CD4-positive, alpha-beta T cell treated with Interleukin-4 for 1 hour (primary cell): ENCODE measurements around the gene NRG2.

Source experiments
- DNase-seq, 2 donors: peaks; one replicate each; pipeline ENCODE4 v3.0.0-alpha.2; 2020 to 2022

Gene NRG2

DNA sequence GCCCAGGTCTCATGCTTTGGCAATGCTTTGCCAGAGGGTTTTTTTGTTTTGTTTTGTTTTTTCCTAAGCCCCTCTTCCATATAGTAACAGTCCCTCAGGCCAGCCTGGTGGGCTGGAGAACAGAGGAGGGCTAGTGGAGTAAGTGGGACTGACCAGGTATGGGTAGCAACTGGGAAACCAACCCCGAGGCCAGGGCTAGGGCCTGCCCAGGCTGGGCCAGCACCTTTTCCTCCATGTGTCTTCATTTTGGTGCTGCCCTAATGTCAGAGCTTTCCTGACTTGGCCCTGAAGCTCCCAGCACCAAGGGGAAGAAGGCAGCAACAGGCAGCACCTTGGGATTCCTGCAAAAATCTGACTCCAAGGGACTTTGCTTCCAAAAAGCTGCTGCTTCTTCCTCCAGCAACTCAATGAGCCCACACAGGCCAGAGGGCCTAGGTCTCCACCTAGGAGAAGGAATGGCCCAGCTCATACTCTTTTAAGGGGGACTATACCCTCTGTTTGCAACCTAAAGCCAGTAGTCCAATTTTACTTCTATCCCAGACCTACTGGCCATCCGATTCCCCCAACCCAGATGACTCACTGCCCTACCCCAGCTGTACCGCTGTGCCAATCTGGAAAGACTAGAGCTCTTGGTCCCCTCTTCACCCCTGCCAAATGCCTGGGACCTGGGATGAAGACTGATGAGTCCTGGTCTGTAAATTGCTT is 142.4 kb downstream of the NRG2 start:
- no peak for DNase-seq

DNA sequence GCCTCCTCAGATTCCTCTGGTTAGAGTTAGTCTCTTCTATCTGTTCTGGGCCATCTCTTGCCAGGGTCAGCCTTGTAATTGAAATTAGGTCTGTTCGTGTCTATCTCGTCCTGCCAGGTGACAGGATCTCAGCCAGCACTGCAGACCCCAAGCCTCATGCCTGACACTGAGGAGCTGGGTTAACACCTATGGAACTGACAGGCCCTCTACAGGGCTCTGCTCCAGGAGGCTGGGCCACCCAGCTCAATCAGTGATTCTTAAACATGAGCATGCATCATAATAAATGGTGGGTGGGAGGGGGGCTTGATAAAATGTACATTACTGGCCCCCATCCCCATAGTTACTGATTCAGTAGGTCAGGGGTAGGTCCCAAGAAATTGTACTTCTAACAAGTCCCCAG is 144.1 kb downstream of the NRG2 start:
- DNase-seq, result no peak

- no peak for DNase-seq
These were observed 145.1 kb downstream of the NRG2 start for GRCh38 chr5:139897982-139898381.

- DNase-seq, result peak in 1 of 2 donors; percentile 7
These were observed 145.8 kb downstream of the NRG2 start for GRCh38 chr5:139897342-139897741.

- DNase-seq, result no peak
These were observed 146.4 kb downstream of the NRG2 start for GRCh38 chr5:139896718-139897117.

DNA sequence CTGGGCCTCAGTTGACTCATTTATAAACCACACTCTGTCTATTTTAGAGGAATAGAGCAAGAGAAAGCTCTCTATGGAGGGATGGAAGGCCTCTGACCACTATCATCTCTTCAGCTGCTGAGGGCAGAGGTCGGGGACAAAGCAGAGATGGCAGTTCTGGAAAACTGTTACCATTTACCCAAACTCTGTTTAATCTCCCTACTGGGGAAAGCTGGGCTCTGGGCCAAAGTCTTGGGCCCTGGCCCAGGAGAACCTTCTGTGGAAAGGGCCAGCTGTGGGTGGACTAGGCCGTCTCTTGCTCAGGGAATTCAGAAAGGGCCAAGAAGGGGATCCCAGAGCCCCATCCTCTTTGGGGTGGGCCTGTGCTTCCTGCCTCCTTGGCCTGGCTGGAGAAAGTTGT is 147.5 kb downstream of the NRG2 start:
- no peak for DNase-seq

DNA sequence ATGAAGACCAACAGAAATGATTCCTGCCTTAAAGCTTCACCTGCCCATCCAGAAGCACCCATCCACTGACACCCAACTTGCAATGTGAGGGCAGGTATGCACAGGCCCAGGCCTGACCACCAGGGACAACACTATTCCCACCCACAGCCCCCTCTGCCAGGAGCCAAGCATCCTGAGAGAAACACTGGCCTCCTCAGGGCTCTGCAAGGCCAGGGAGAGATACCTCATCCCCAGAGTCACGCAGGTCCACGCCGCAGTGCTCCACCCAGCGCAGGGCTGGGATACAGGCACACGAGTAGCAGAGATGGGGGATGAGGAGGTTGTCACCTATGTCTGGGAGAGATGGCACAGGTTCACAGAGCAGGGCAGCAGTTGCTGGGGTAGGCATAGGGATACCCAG is 148.1 kb downstream of the NRG2 start:
- no peak for DNase-seq

DNA sequence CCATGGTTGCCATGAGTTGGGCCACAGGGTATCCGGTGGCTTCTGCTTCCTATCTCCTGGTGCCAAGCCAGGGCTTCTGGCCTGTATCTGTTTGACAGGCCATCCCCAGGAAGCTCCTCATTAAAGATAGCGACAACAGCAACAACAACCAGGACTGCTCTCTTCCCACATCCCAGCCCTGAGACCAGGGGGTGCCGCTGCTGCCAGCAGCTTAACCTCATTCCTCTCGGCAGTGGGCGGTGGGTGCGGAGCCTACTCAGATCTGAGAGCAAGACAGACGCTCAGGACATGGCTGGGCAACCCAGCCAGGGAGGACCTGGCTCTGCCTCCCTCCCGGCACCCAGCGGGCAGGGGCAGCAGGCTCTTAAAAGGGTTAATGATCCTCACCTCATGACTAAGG is 149.2 kb downstream of the NRG2 start:
- no peak for DNase-seq

GRCh38 chr5:139889410-139889809 is 153.7 kb downstream of the NRG2 start:
- DNase-seq, result no peak

- DNase-seq, result no peak
These were observed 154.7 kb downstream of the NRG2 start for GRCh38 chr5:139888370-139888769.

DNA sequence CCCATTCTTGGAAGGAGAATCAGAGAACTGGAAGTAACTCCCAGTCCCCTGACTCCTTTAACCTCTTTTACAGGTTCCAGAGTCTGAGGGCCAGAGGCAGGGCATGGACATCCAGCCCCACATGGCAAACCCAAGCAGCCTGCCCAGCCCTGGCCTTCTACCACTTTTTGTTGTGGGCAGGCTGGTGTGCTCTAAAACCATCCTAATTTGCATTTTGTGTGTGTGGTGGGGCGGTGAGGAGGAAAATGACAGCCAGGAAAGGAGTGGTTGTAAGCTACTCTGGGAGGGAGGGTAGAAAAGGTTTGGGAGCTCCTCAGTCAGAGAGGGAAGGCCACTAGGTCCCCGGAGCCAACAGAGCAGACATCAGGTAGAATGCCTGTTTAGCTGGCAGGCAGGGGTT is 156.9 kb downstream of the NRG2 start:
- DNase-seq, result no peak

- DNase-seq, result no peak
These were observed 157.3 kb downstream of the NRG2 start for GRCh38 chr5:139885857-139886208.

DNA sequence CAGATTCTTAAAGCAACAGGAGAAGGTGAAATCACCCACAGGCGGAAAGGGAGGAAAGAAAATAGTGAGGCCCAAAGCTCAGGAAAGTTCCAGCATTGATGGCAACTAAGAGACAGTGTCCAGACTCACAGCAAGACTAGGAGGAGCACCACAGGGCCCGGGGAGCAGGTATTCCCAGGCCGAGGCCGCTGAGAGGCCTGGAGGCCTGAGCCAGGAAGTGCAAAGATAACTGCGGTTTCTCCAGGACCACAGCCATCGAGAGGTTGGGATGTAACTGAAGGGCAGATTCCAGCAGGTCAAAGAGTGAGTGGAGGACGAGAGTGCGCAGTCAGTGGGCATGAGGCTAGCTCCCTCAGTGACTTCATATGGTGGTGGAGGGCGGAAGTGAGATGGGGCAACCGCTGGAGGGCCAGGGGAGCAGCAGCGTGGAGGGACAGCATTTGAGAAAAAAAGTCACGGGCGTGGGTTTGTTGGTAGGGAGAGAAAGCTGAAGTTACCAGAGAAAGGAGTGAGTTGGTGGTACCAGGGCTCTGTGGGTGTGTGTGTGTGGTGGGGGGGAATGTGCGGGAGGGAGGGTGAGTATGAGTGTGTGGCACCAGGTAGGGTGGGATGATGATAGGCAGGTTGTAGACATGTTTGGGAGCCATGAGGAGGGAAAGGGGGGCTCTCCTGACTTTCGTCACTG is 157.8 kb downstream of the NRG2 start:
- no peak for DNase-seq

GRCh38 chr5:139884734-139885133 is 158.4 kb downstream of the NRG2 start:
- DNase-seq, result no peak

GRCh38 chr5:139884144-139884543 is 159.0 kb downstream of the NRG2 start:
- no peak for DNase-seq

DNA sequence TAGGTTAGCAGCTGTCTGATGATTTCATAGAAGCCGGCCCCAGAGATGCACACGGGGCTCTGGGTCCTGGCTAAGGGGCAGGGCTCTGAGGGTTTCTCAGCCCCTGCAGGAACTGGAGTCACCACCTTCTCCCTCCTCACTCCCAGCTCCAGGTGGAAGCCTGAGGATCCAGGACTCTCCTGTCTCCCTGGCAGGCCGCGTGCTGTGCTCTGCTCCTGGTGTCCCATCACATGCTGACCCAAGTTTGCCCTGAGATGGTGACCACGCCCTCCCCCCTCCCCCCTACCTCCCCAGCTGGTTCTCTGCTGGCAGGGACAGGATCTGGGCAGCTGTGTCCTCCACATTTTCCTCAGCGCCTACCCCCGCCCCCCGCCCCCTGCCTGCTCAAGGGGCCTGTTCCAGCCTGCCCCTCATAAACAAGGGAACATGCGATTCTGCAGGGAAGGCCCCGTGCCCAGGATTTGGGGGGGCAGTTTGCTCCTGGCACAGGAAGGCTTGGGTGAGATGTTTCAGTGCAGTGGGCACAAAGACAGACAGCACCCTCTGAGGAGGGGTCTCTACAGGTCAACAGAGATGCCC is 160.0 kb downstream of the NRG2 start:
- DNase-seq, result no peak

DNA sequence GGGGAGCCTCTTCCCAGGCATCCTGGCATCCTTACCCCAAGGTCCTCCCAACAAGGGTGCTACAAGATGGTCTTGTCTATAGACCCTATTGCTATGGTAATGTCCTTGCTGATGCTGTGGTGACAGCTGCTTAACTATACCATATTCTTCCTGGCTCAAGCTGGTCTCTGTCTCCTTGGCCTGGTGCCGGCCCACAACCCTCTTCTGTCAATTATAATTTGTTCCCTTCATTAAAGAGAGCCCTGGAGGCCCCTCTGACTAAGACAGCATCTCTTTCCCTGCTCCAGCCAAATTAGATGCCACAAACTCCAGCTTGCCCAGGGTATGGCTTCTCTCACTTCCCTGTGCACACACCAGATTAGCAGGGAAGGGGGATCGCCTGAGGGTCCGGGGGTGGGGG is 160.8 kb downstream of the NRG2 start:
- DNase-seq, result no peak

DNA sequence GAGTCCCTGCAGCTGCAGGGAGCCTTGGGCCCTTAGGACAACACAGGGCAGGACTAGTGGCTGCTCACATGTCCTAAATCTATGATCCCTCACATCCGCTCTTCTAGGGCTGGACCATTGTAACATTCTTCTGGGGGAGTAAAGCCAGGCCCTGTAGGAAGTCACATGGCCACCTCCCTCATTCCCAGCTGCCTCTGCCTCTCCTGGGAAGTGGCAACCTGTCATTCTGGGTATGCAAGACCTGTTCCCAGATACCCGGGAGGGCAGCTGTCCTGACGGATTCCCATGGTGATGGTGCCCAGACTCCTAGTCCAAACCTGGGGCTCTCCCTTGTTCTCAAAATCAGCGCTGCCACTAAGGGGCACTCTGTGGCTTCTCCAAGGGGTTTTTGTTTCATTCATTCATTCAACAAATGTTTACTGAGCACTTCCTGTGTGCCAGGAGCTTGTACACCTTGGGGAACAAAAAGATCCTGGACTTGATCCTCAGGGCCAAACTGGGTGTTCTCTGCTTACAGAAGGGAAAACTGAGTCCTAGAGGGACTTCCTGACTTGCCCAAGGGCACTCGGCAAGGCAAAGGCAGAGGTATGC is 161.9 kb downstream of the NRG2 start:
- no peak for DNase-seq

DNA sequence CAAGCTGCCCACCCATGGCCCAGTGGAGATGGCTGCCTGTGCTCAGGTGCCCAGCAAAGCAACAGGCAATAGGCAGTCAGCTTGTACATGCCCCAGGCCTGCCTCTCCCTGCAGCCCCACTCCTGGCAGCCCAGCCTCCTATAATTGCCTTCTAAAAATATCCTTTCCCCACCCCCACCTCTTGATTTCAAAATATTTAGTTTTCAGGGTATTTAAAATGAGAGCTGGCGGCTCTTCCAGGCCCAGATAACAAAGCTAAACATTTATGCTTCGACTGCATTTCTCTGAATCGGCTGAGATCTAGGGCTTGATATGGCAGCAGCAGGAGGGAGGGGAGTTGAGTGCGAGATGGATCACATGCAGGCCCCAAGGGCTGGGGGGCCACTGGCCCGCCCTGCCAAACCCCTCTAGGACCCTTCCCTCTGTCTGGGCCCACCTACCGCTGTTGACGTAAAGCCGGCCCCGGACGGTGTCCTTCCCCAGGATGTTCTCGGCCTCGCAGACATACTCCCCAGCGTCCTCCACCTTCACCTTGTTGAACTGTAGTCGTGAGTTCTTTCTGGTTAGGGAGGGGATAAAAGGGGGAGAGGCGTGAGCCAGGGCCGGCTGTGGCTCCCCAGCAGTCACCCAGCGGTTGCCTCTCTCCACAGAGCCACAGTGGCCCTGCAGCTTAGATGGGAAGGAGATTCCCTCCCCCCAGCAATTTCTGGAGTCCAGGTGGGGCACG is 162.5 kb downstream of the NRG2 start:
- DNase-seq, result no peak

GRCh38 chr5:139878093-139878492 is 165.0 kb downstream of the NRG2 start:
- no peak for DNase-seq

DNA sequence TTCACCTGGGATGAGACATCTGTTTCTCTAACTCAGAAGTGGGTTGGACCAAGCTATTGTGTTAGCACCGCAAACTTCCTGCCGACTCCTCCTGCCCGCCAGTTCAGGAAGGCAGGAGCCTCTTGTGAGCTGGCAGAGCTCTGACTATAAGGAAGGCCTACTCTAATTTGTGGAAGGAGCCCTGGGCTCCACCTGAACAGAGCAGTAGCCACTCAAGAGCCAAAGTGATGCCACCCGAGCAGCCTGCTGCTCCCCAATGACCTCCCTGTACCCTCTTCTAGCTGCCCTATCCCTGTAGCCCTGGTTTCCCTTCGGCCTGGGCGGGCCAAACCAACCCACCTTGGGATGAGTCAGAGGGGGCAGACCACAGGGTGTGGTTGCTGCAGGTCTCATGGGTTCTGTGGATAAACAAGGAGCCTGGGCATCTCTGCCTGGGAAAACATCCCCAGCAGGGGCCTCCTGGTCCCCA is 165.9 kb downstream of the NRG2 start:
- no peak for DNase-seq

DNA sequence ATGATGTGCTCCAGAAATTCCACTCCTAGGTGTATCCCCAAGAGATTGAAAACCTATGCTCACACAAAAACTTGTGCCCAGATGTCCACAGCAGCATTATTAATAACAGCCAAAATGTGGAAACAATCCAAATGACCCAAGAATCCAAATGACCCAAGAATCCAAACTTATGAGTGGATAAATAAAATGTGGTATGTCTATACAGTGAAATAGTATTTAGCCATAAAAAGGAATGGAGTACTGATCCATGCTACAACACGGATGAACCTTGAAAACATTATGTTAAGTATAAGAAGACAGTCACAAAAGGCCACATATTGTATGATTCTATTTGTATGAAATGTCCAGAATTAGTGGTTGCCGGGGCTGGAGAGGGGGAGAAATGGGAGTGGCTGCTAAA is 167.1 kb downstream of the NRG2 start:
- DNase-seq, result no peak
